Heart right ventricle (tissue), 16 donors: ENCODE measurements around the gene LRMDA. TPM values are rescaled to one million over a fixed set of nuclear protein-coding genes. Genes with fewer than 3 reads are reported as not detected.

ENCODE experiments used
- ATAC-seq, 8 donors: fragments of 200-7000 bp; cut with Tn5 transposase; one replicate each; pipeline ENCODE4 v1.9.1; 2020; ENCODE audit warnings: mild to moderate bottlenecking in 8 of 8, moderate library complexity in 8 of 8, moderate number of reproducible peaks in 1 of 8
- DNase-seq, 2 donors: peaks; one replicate each; pipeline ENCODE4 v3.0.0-alpha.2; 2020
- H3K27ac ChIP-seq, 10 donors: fragments of 200-600 bp; sonication (generic) in 2 of 10; one replicate each; pipeline versions ENCODE4 v1.5.0 to v1.8.0; 2020 to 2022; ENCODE audit warnings: mild to moderate bottlenecking in 3 of 10
- H3K27me3 ChIP-seq, 7 donors: fragments of 200-600 bp; one replicate each; pipeline ENCODE4 v1.8.0; 2021 to 2022; ENCODE audit warnings: mild to moderate bottlenecking in 2 of 7
- H3K36me3 ChIP-seq, 9 donors: fragments of 200-600 bp; sonication (generic) in 1 of 9; one replicate each; pipeline versions ENCODE4 v1.5.0 to v1.8.0; 2020 to 2022; ENCODE audit warnings: mild to moderate bottlenecking in 2 of 9
- H3K4me1 ChIP-seq, 9 donors: fragments of 200-600 bp; sonication (generic) in 1 of 9; one replicate each; pipeline versions ENCODE4 v1.5.0 to v1.8.0; 2020 to 2022; ENCODE audit warnings: mild to moderate bottlenecking in 4 of 9
- H3K4me3 ChIP-seq, 10 donors: fragments of 200-600 bp; sonication (generic) in 2 of 10; one replicate each; pipeline versions ENCODE4 v1.5.0 to v1.8.0; 2020 to 2022; ENCODE audit warnings: mild to moderate bottlenecking in 7 of 10, moderate library complexity in 2 of 10
- H3K9me3 ChIP-seq, 11 donors: fragments of 200-600 bp in 10 of 11; sonication (generic) in 2 of 11; one replicate each; pipeline versions ENCODE4 v1.5.0 to v1.8.0; 2013 to 2022; ENCODE audit warnings: mild to moderate bottlenecking in 2 of 11, control low read depth in 1 of 11, moderate library complexity in 1 of 11
- WGBS, 2 donors: extraction: QIAGEN DNeasy Blood & Tissue Kit; methylation state at CpG; one replicate each; pipeline ENCODE4 v1.1.7; 2013; ENCODE audit warnings: inconsistent platforms in 1 of 2; 5-methylcytosine and 5-hydroxymethylcytosine counted together
- intact Hi-C, 10 donors: fragments of 100-400 bp; cut with DNase I; formaldehyde crosslinking; loops; one replicate each; pipeline versions ENCODE4 v1.11.1 to v1.14.2; 2022
- polyA plus RNA-seq, 2 donors: library from polyadenylated mRNA; stranded (reverse); fragments of 200-250 nt; gene quantifications; one replicate each; pipeline ENCODE4 v1.2.3, GENCODE V29; 2013
- total RNA-seq, 10 donors: library from RNA; stranded (reverse); fragmentation: NEBNext Ultra II Directional in 3 of 10; extraction: Animal tissue kit (Norgen Biotek cat#: 25700) in 3 of 10; gene quantifications; one replicate each; pipeline versions ENCODE4 v1.2.1 to v1.2.4, GENCODE V29; 2021 to 2023
- TF ChIP-seq, protein P1 (sequence below), 9 donors: fragments of 200-600 bp; sonication (generic) in 2 of 9; IDR thresholded peaks; one replicate each; pipeline versions ENCODE4 v1.5.0 to v1.8.0; 2021 to 2022; ENCODE audit warnings: antibody characterized with exemption in 9 of 9, mild to moderate bottlenecking in 5 of 9, moderate library complexity in 1 of 9
- donor health status: Arrhythmogenic right ventricular cardiomyopathy.
- donor health status: ischemic (EF 13 %, LVEDD 7.1; RV severe dilation, severe dysfunction).
- donor health status: healthy with polysubstance abuse.
- donor health status: DM: no; HTN: yes; CAD: no.
- donor health status: DM: no; HTN: no; CAD: no.
- donor health status: ischemic (EF 25% LVEDD 6.9; RV normal size, moderate dysfunction).
- donor health status: ischemic (EF 25% LVEDD 5.7; RV mildly dilated, moderate dysfunction).
- donor health status: healthy.
- donor health status: DM: yes; HTN: yes; CAD: no.
- donor health status: Ischemic cardiomyopathy.
- donor health status: ischemic (EF 35%, LVEDD 5.7; RV mildly dilated, moderate dysfunction).
- donor health status: nonischemic (EF 11% LVEDD 7.7; RV severe dilation, severe dysfunction).
- donor health status: DM: yes; HTN: yes; CAD: no.
- donor health status: PGD.
- donor health status: ischemic (EF 29% LVEDD 5.4; RV normal size, mild dysfunction).
- donor health status: nonischemic (EF 23%, LVEDD 6.1; RV moderate dilation, normal function).

Gene LRMDA
- total and polyA plus RNA-seq, 12 donors: 4.0 to 59.8 (median 12.7) TPM

- intact Hi-C loops: no loop called here
- no peaks in the 10 kb centered on the region for H3K27me3 ChIP-seq
- no peak for ATAC-seq
- no peak overlapping the region for H3K4me3 ChIP-seq
- H3K27ac ChIP-seq: no peak overlapping the region
- no peaks in the 10 kb centered on the region for H3K4me1 ChIP-seq
- WGBS, 2 donors: 66 to 72% methylated on average over 1 of the region's 1 CpG
- DNase-seq: no peak
- TF ChIP-seq, protein P1, sequence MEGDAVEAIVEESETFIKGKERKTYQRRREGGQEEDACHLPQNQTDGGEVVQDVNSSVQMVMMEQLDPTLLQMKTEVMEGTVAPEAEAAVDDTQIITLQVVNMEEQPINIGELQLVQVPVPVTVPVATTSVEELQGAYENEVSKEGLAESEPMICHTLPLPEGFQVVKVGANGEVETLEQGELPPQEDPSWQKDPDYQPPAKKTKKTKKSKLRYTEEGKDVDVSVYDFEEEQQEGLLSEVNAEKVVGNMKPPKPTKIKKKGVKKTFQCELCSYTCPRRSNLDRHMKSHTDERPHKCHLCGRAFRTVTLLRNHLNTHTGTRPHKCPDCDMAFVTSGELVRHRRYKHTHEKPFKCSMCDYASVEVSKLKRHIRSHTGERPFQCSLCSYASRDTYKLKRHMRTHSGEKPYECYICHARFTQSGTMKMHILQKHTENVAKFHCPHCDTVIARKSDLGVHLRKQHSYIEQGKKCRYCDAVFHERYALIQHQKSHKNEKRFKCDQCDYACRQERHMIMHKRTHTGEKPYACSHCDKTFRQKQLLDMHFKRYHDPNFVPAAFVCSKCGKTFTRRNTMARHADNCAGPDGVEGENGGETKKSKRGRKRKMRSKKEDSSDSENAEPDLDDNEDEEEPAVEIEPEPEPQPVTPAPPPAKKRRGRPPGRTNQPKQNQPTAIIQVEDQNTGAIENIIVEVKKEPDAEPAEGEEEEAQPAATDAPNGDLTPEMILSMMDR (IDR thresholded peaks at IDR 0.05): no peak
- no peaks in the 10 kb centered on the region for H3K36me3 ChIP-seq
- peaks cover 0 to 27% (median 3%) of the 10 kb centered on the region in 11 donors for H3K9me3 ChIP-seq
These were observed 724.5 kb downstream of the LRMDA start for GRCh38 chr10:76155961-76156360.

DNA sequence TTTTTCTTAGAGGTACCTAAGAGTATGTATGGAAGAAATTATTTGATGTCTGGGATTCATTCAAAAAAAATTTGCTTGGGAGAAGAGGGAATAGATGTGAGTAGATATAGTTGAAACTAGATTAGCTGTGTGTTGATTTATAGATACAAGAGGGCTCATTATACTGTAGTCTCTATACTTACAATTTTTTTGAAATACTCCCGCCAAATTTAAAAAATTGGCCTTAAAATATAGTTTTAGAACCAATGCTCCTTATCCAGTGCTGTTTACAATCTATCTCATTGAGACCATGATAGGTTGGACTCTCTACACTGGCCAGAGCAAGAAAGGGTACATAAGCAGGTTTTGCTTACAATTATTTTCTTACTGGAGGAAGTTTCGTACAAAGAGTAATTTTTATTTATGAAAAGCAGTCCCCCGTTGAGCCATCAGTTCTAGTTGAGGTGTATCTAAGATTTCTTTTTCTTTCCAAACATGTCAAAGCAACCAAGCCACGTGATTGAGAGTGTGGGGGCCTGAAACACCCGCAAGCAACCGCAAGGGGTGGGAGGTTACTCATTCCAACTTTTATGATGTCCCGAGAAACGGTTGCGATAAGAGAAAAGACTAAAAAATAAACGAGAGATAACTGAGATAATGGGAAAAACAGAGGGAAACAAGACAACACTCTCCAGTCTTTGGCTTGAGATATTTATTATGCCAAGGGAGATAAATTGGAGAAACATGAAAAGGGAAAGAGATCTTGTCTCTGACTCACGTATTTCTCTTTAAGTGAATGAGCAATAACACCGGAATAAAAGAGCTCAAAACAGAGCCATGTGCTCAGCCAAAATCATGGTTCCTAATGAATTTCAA, 729.2 kb downstream of the LRMDA start:
- H3K4me1 ChIP-seq: no peaks in the 10 kb centered on the region
- H3K9me3 ChIP-seq: peaks cover 0 to 5% (median 0%) of the 10 kb centered on the region in 11 donors
- intact Hi-C loops: no loop called here
- no peaks in the 10 kb centered on the region for H3K36me3 ChIP-seq
- TF ChIP-seq, protein P1 (IDR thresholded peaks at IDR 0.05): no peak
- no peak for DNase-seq
- no peak overlapping the region for H3K4me3 ChIP-seq
- 65 to 69% methylated on average over 12 of the region's 12 CpGs for WGBS, 2 donors
- no peaks in the 10 kb centered on the region for H3K27me3 ChIP-seq
- no peak for ATAC-seq
- no peak overlapping the region for H3K27ac ChIP-seq

GRCh38 chr10:76161301-76161582, 729.8 kb downstream of the LRMDA start:
- TF ChIP-seq, protein P1 (IDR thresholded peaks at IDR 0.05): no peak
- no peak for DNase-seq
- 81 to 85% methylated on average over 7 of the region's 7 CpGs for WGBS, 2 donors
- H3K4me3 ChIP-seq: no peak overlapping the region
- H3K4me1 ChIP-seq: no peaks in the 10 kb centered on the region
- no peaks in the 10 kb centered on the region for H3K27me3 ChIP-seq
- H3K27ac ChIP-seq: no peak overlapping the region
- ATAC-seq: no peak
- H3K9me3 ChIP-seq: peaks cover 0 to 7% (median 0%) of the 10 kb centered on the region in 11 donors
- no peaks in the 10 kb centered on the region for H3K36me3 ChIP-seq
- intact Hi-C loops: no loop called here

DNA sequence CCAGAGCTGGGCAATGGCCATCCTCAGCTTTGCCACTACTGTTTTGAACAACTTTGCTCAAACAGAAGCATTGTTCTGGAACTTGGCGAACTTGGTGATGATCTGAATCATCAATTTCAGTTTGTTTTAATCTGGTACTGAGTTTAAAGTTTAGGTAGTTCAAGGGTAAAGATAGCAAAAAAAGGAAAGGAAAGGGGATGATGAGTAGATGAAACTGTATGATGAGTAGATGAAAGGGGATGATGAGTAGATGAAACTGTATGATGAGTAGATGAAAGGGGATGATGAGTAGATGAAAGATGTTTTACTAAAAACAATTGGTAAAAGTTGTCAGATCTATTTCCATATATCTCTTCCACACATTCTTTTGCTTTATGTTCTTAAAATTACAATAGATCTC, 737.0 kb downstream of the LRMDA start:
- TF ChIP-seq, protein P1 (IDR thresholded peaks at IDR 0.05): no peak
- H3K4me1 ChIP-seq: no peaks in the 10 kb centered on the region
- ATAC-seq: no peak
- intact Hi-C loops: no loop called here
- no peak for DNase-seq
- peaks cover 0 to 19% (median 0%) of the 10 kb centered on the region in 11 donors for H3K9me3 ChIP-seq
- H3K27ac ChIP-seq: no peak overlapping the region
- WGBS, 2 donors: 95 to 100% methylated on average over 1 of the region's 1 CpG
- H3K36me3 ChIP-seq: no peaks in the 10 kb centered on the region
- no peaks in the 10 kb centered on the region for H3K27me3 ChIP-seq
- no peak overlapping the region for H3K4me3 ChIP-seq
